ENCODE results near the gene LRRC23. TPM values are rescaled to one million over a fixed set of nuclear protein-coding genes. Genes with fewer than 3 reads are reported as not detected.

LRRC23 gene
- total and polyA plus RNA-seq, 2 of the 13 experiments (the other 11 are each of a cell fraction or from before 2014, with no cell fraction given), result 6.0 to 7.8 TPM

GRCh38 chr12:6927379-6928021 lies 22.9 kb downstream of the LRRC23 start, which contains the start of gene ATN1 (continued):
- TF ChIP-seq, protein P1, sequence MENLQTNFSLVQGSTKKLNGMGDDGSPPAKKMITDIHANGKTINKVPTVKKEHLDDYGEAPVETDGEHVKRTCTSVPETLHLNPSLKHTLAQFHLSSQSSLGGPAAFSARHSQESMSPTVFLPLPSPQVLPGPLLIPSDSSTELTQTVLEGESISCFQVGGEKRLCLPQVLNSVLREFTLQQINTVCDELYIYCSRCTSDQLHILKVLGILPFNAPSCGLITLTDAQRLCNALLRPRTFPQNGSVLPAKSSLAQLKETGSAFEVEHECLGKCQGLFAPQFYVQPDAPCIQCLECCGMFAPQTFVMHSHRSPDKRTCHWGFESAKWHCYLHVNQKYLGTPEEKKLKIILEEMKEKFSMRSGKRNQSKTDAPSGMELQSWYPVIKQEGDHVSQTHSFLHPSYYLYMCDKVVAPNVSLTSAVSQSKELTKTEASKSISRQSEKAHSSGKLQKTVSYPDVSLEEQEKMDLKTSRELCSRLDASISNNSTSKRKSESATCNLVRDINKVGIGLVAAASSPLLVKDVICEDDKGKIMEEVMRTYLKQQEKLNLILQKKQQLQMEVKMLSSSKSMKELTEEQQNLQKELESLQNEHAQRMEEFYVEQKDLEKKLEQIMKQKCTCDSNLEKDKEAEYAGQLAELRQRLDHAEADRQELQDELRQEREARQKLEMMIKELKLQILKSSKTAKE (CRISPR knock-in tag; IDR thresholded peaks at IDR 0.05; ENCODE audit: borderline replicate concordance), result no peak
- TF ChIP-seq U2AF1 (optimal IDR thresholded peaks at IDR 0.05; ENCODE audit: low read depth, low read length) (no peak), ZFX (CRISPR knock-in tag; IDR thresholded peaks at IDR 0.05; ENCODE audit: low read depth) (peak; percentile 86), ZNF720 (CRISPR knock-in tag; IDR thresholded peaks at IDR 0.05) (no peak), ZNF710 (CRISPR knock-in tag; IDR thresholded peaks at IDR 0.05; ENCODE audit: borderline replicate concordance) (peak; percentile 98), ZBTB8A (CRISPR knock-in tag; IDR thresholded peaks at IDR 0.05; ENCODE audit: borderline replicate concordance, low read depth) (no peak), TMF1 (CRISPR knock-in tag; IDR thresholded peaks at IDR 0.05; ENCODE audit: low read depth) (no peak), MAX (IDR thresholded peaks at IDR 0.05) (peak; percentile 63; the same call in 1 of the 2 replicates), HNRNPK (IDR thresholded peaks at IDR 0.05; ENCODE audit: low read depth, low read length, poor library complexity, severe bottlenecking) (peak; percentile 98), DPF2 (CRISPR knock-in tag; IDR thresholded peaks at IDR 0.05; ENCODE audit: borderline replicate concordance, low read depth) (no peak), SALL1 (CRISPR knock-in tag; IDR thresholded peaks at IDR 0.05) (peak; percentile 41; the same call in 1 of the 2 replicates), SRY (CRISPR knock-in tag; IDR thresholded peaks at IDR 0.05) (0 out of 2 replicates have a peak, but pooled peaks have one; percentile 6), ZNF33A (CRISPR knock-in tag; IDR thresholded peaks at IDR 0.05; ENCODE audit: borderline replicate concordance) (no peak), ZNF367 (CRISPR knock-in tag; IDR thresholded peaks at IDR 0.05; ENCODE audit: borderline replicate concordance) (no peak), SKI (IDR thresholded peaks at IDR 0.05; ENCODE audit: partially characterized antibody) (no peak)
- TF ChIP-seq, protein P2, sequence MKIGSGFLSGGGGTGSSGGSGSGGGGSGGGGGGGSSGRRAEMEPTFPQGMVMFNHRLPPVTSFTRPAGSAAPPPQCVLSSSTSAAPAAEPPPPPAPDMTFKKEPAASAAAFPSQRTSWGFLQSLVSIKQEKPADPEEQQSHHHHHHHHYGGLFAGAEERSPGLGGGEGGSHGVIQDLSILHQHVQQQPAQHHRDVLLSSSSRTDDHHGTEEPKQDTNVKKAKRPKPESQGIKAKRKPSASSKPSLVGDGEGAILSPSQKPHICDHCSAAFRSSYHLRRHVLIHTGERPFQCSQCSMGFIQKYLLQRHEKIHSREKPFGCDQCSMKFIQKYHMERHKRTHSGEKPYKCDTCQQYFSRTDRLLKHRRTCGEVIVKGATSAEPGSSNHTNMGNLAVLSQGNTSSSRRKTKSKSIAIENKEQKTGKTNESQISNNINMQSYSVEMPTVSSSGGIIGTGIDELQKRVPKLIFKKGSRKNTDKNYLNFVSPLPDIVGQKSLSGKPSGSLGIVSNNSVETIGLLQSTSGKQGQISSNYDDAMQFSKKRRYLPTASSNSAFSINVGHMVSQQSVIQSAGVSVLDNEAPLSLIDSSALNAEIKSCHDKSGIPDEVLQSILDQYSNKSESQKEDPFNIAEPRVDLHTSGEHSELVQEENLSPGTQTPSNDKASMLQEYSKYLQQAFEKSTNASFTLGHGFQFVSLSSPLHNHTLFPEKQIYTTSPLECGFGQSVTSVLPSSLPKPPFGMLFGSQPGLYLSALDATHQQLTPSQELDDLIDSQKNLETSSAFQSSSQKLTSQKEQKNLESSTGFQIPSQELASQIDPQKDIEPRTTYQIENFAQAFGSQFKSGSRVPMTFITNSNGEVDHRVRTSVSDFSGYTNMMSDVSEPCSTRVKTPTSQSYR (CRISPR knock-in tag; IDR thresholded peaks at IDR 0.05; ENCODE audit: borderline replicate concordance), result peak; percentile 76
